Osteocyte (in vitro differentiated cells): ENCODE data around the gene LCNL1. TPM values are rescaled to one million over a fixed set of nuclear protein-coding genes. Genes with fewer than 3 reads are reported as not detected.

Experiments
- DNase-seq: peaks from one replicate; pipeline ENCODE4 v3.0.0; 2021; ENCODE audit warnings: mixed read lengths; ENCODE audit not compliant: unreplicated experiment; ENCODE audit errors: extremely low spot score
- H3K27ac Mint-ChIP-seq: one replicate; pipeline ENCODE4 v1.8.0; 2021; ENCODE audit warnings: mild to moderate bottlenecking, mixed read lengths; ENCODE audit not compliant: unreplicated experiment
- H3K27me3 Mint-ChIP-seq: one replicate; pipeline ENCODE4 v1.8.0; 2021; ENCODE audit warnings: mixed read lengths; ENCODE audit not compliant: unreplicated experiment
- H3K36me3 Mint-ChIP-seq: one replicate; pipeline ENCODE4 v1.8.0; 2021; ENCODE audit warnings: mixed read lengths; ENCODE audit not compliant: unreplicated experiment
- H3K4me1 Mint-ChIP-seq: one replicate; pipeline ENCODE4 v1.8.0; 2021; ENCODE audit warnings: mixed read lengths; ENCODE audit not compliant: unreplicated experiment
- H3K4me3 Mint-ChIP-seq: one replicate; pipeline ENCODE4 v1.8.0; 2021; ENCODE audit warnings: mild to moderate bottlenecking, moderate library complexity, mixed read lengths; ENCODE audit not compliant: unreplicated experiment
- H3K9me3 Mint-ChIP-seq: one replicate; pipeline ENCODE4 v1.8.0; 2021; ENCODE audit warnings: mixed read lengths; ENCODE audit not compliant: unreplicated experiment
- CTCF ChIP-seq: fragments of 200-600 bp; sonication (generic); IDR thresholded peaks from 2 replicates; pipeline ENCODE4 v1.5.0; 2021; ENCODE audit warnings: antibody characterized with exemption, mild to moderate bottlenecking, moderate library complexity
- total RNA-seq: library from RNA; stranded (reverse); gene quantifications from 2 replicates; pipeline ENCODE4 v1.2.1, GENCODE V29; 2021

The LCNL1 gene
- total RNA-seq, 1 donor from 2014 or later = 3.4 TPM

GRCh38 chr9:137027369-137028262 lies 44.8 kb downstream of the LCNL1 start, which contains the start of gene ABCA2:
Gene ABCA2 (minus strand): TSS chr9:137028237. CDS start chr9:137028140, 97 bp downstream.
- Mint-ChIP-seq H3K36me3 (no peaks in the 10 kb centered on the region), H3K4me1 (peaks cover 12% of the 10 kb centered on the region), H3K27ac (peak within 1 kb of the TSS; percentile 7)

GRCh38 chr9:137028263-137029057 lies 45.7 kb downstream of the LCNL1 start:
- Mint-ChIP-seq H3K9me3 (no peaks in the 10 kb centered on the region), H3K36me3 (no peaks in the 10 kb centered on the region), H3K27me3 (no peaks in the 10 kb centered on the region), H3K4me1 (peaks cover 12% of the 10 kb centered on the region), H3K4me3 (peak overlapping the region; percentile 69), H3K27ac (no peak overlapping the region)
- no peak for DNase-seq
- TF ChIP-seq CTCF = peak; percentile 4

More at GRCh38 chr9:137027369-137028262, 44.8 kb downstream of the LCNL1 start, which contains the start of gene ABCA2:
- DNase-seq = no peak
- no peaks in the 10 kb centered on the region for H3K9me3 Mint-ChIP-seq
- TF ChIP-seq CTCF = no peak
- peak within 1 kb of the TSS; percentile 77 for H3K4me3 Mint-ChIP-seq
- H3K27me3 Mint-ChIP-seq = no peaks in the 10 kb centered on the region

- Mint-ChIP-seq H3K27ac (no peak overlapping the region), H3K36me3 (no peaks in the 10 kb centered on the region), H3K4me1 (peaks cover 12% of the 10 kb centered on the region), H3K9me3 (no peaks in the 10 kb centered on the region), H3K27me3 (no peaks in the 10 kb centered on the region), H3K4me3 (peak overlapping the region; percentile 69)
- peak; percentile 85 for TF ChIP-seq CTCF
- peak; percentile 93 for DNase-seq
Observed at GRCh38 chr9:137029058-137029936, 46.5 kb downstream of the LCNL1 start.

- H3K4me1 Mint-ChIP-seq = peaks cover 12% of the 10 kb centered on the region
- H3K36me3 Mint-ChIP-seq = no peaks in the 10 kb centered on the region
- no peak for TF ChIP-seq CTCF
- H3K27me3 Mint-ChIP-seq = no peaks in the 10 kb centered on the region
- no peaks in the 10 kb centered on the region for H3K9me3 Mint-ChIP-seq
- H3K4me3 Mint-ChIP-seq = no peak overlapping the region
- H3K27ac Mint-ChIP-seq = no peak overlapping the region
- no peak for DNase-seq
Observed at GRCh38 chr9:137030006-137030405, 47.2 kb downstream of the LCNL1 start.
